G401 (cell line): ENCODE measurements around the gene CARD8. TPM values are rescaled to one million over a fixed set of nuclear protein-coding genes. Genes with fewer than 3 reads are reported as not detected.
A peak's percentile ranks its signal among the peaks of the same experiment; 100 is the strongest.
"Not testable (repeated sequence)": the region's sequence is repeated elsewhere in the genome, so short reads cannot be mapped to it uniquely, and the experiment has no call there.

Source experiments
- DNase-seq: peaks from one replicate; pipeline ENCODE4 v3.0.0-alpha.2; 2015; ENCODE audit warnings: low spot score
- in situ Hi-C: cut with HindIII; loops from 2 replicates; pipeline ENCODE4 v1.10.0; 2016; ENCODE audit warnings: low sequenced_read_pairs, mixed read lengths
- total RNA-seq: library from RNA; depleted of rRNA; stranded (reverse); fragments of >200 nt; shearing (Covaris generic); gene quantifications from 2 replicates; pipeline ENCODE4 v1.2.3, GENCODE V29; 2014; rRNA removed

Gene CARD8, protein sequence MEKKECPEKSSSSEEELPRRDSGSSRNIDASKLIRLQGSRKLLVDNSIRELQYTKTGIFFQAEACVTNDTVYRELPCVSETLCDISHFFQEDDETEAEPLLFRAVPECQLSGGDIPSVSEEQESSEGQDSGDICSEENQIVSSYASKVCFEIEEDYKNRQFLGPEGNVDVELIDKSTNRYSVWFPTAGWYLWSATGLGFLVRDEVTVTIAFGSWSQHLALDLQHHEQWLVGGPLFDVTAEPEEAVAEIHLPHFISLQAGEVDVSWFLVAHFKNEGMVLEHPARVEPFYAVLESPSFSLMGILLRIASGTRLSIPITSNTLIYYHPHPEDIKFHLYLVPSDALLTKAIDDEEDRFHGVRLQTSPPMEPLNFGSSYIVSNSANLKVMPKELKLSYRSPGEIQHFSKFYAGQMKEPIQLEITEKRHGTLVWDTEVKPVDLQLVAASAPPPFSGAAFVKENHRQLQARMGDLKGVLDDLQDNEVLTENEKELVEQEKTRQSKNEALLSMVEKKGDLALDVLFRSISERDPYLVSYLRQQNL
- 25.9 and 36.0 TPM in 2 replicates for total RNA-seq

DNA sequence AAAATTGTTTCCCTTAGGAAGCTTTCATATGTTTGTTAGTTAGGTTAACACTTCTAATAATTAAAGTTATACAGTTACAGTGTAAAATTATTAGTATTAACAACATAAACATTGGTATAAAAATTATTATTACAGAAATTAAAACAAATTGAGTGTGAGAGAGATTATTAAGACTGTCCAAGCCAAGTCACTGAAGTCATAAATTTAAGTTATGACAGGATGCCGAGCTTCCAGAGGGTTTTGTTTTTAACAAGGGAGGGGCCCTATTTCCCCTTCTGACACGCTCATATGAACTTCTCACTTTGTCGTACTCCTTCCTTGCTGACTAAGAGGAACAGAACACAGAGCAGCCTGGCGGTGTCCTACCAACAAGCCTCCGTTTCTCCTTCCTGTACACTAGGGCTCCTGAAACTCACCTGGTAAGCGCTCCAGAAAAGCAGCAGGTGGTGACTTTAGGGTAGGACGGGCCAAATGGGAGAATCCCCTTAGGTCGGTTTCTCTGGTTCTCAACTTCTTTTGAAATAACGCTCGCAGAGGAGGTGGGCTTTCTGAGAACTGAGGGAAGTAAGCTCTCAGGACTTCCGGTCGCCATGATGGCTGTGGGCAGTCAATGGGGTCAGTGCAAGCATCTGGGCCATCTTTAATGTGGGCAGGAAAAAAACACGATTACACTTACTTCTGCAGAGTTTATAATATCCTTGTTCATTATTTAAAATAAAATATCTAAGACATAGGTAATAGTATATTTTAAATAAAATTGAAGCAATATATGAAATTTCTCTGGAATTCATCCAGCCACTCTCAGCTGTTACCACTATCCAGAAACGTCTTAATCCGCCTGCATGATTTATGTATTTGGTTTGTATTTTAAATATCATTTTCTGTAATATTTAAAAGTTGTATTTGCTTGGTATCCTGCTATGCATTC, at the start of gene CARD8:
TSS of gene CARD8 (minus strand) at position 537 of the 928 bp plus-strand sequence. CDS start 14,892 bp downstream, outside the sequence.
- in situ Hi-C loops = no loop called here

DNA sequence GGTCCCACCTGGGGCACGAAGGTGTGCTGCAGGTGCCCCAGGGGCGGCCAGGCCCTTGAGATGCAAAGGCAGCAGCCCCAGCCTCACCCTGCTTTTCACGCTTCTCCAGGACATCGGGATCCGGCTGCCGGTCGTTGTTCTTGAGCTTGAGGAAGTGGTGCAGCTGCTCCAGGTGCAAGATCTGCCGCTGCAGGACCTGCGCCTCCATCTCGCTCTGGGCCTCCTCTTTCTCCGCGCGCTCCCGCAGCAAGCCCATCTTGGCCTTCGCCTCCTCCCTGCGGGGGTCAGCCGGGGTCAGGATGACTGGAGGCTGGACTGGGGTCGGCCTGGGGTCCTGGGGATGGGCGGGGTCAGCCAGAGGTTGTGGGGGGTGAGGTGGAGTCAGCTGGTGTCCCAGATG, 48.2 kb upstream of the CARD8 start:
- in situ Hi-C loops = no loop called here

More for the DNA sequence above, at the start of gene CARD8:
- peak; percentile 94 for DNase-seq

DNA sequence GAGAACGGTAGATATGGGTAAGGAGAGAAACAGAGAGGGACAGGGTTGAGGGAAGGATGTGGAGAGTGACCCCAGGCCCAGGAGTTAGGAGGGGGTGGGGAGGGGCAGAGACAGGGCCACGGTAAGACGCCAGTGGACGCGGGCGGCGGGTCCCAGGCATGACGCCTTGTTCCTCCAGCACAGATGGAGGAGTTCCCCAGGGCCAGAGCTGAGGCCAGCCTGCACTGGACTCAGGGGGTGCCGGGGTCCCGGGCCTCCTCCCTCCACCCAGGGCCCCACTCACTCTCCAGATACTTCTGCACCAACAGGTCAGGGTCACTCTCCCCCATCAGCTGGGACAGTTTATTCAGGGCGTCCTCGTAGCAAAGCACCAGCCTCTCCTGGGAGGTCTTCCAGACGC, 47.7 kb upstream of the CARD8 start:
- no peak for DNase-seq
- in situ Hi-C loops = no loop called here

More for the DNA sequence above, 48.2 kb upstream of the CARD8 start:
- no peak for DNase-seq

DNA sequence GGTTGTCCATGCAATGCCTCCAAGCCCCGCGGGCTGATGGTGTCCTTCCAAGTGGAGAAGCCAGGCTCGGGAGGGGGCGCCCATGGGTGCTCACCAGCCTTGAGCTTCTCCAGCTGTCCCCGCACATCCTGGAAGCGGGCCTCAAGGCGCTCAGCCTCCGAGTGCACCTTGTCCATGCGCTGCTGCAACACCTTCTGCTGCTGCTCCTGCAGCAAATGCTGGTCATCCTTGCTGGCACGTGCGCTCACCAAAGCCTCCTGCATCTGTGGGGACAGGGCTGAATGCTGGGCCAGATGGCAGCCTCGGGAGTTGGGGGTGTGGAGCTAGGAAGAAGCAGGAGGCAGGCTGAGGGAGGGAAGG, 46.9 kb upstream of the CARD8 start:
- in situ Hi-C loops = no loop called here
- DNase-seq = no peak

DNA sequence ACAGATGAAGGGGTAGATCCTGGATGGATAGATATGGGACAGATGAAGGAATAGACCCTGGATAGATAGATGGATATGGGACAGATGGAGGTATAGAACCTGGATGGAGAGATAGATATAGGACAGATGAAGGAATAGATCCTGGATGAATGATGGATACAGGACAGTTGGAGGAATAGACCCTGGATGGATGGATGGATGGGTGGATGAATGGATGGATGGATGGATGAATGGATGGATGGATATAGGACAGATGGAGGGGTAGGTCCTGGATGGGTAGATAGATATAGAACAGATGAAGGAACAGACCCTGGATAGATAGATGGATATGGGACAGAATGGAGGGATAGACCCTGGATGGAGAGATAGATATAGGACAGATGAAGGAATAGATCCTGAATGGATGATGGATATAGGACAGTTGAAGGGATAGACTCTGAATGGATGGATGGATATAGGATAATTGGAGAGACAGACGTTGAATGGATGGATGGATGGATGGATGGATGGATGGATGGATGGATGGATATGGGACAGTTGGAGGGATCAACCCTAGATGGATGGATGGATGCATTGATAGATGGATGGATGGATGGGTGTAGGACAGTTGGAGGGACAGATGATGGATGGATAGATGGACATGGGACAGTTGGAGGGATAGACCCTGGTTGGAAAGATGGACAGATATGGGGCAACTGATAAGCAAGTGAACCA, 46.3 kb upstream of the CARD8 start:
- in situ Hi-C loops = no loop called here
- no peak for DNase-seq

DNA sequence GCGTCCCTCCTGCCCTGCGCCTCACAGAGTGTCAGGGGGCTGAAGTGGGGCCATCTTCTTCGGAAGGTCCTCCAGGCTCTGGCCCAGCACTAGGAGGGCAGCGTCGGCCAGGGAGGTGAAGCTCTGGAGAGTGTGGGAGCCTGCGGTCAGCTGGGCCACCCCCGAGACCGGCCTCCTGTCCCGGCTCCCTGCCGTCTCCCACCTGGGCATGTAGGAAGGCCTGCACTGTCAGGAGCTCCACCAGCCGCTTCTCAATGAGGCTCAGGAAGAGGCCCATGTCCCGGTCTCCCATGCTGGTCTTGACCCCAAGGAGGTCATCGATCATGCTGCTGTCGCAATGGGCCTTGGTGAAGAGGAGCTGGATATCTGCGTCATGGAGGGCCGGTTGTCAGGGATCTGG, 42.3 kb upstream of the CARD8 start:
- in situ Hi-C loops = no loop called here
- DNase-seq = no peak

DNA sequence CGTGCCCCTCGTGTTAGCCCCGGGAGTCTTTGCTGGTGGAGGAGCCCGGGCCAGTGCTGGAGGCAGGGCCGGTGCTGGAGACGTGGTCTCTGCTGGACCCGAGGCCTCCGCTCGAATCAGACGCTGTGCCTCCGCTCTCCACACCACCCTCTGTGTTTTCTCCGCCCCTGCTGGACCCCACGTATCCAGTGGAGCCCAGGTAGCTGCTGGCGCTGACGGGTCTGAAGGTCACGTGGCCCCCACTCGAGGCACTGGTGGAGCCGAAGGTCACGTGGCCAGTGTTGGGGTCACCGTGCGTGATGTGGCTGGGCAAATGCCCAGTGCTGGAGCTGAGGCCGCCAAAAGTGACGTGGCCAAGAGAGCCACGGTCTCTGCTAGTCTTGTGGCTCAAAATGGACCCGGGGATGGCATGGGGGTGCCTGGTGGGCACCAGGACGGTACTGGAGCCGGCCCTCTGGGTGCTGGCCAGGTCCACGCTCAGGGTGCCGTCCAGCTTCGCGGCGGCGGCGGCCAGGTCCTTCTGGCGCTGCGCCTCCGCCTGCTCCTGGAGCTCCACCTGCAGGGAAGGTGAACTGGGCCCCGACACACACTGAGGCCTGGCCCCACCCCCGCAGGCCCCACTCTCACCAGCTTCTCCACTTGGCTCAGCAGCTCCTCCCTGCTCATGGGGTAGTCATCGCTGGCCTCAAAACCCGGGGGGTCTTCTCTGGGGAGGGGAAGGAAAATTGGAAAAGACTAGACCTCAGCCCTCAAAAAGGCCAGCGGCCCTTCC, 41.4 kb upstream of the CARD8 start:
- in situ Hi-C loops = no loop called here
- no peak for DNase-seq

DNA sequence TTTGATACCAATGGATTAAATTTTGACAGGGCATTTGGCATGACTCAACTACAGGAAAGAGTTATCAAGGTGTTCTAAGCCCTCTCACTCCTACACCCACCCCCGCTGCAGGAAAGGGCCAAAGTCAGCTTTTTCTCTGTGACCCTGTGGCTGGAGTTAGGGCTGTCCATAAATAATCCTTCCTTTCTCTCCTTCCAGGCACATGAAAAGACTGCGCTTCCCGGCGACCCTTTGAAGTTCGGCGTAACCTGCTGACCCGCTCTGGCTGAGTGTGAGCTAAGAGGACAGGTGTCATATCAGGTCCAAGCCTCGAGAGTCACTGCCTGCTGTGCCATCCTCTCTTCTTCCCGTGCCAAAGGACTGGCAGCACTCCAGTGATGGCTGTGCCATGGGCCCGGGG, 39.7 kb upstream of the CARD8 start:
- in situ Hi-C loops = no loop called here
- no peak for DNase-seq

DNA sequence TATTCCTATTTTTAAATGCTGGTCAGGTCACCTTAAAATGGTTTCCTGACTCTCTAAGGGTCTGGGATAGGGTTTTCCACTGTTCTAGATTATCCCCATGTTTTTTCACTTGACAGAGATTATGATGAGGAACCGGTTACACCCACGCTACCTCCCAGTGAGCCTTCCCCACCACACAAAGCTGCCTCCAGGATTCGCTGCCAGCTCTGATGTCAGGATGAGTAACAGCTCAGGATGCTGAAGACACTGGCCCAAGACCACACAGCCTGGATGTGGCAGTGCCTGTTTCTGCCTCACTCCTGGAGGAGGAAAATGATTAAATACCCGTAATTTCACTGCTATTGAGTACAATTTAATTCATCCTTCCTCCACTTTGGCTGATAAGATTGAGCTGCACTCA, 37.1 kb upstream of the CARD8 start:
- no peak for DNase-seq
- in situ Hi-C loops = no loop called here

DNA sequence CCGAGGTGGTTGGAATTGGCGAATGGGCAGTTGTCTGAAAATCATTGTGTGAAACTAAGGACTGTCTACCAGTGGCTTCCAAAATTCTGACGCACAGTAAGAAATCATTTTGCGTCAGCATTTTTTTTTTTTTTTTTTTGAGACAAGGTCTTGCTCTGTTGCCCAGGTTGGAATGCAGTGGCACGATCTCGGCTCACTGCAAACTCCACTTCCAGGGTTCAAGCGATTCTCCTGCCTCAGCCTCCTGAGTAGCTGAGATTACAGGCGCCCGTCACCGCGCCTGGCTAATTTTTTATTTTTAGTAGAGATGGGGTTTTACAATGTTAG, 35.7 kb upstream of the CARD8 start:
- DNase-seq, in situ Hi-C loops: not testable (repeated sequence)

DNA sequence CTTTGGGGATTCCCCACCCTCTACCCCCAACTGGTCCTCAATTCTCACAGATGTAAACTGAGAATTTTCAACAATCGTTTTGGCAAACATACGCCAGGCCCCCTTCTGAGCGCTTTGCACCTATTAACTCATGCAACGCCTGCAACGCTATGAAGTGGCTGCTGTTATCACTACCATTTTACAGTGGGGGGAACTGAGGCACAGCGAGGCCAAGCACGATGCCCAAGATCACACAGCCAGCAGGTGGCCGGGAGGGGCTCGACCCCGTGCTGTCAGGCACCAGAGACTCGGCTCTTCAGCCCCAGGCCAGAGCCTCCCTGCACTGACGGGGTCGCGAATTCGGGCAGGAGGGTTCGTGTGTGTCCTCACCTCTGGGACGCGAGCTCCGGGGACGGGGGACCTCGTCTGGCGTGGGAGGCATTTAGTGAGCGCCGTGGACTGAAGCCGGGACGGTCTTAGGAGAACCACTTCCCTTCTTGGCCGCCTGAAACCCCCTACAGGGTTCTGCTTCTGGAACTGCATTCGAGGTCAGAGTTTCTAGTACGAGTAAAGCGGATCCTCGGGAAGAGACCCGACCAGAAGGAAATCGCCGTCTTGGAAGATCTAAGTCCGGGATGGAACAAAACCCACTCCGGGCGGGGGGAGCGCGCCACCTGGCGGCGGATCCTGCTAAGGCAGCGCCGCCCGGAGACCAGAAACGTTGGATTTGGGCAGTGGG, 35.2 kb upstream of the CARD8 start:
- in situ Hi-C loops = no loop called here
- peak; percentile 74 for DNase-seq

DNA sequence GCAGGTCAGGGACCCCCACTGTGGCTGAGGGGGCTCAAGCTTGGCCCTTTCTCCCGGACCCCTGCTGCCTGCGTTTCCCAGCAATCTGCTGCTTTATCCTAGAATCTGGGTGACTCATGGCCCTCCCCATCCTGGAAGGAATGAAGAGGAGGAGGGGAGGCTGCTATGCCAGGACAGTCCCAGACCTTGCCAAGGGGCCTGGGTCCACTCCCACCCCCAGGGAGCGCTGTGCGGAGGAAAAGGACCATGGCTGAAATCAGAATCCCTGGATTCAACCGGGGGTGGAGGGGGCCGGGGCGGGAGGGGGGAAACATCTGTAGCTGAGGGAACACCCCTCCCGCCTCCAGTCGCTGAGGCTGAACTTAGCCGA, 34.7 kb upstream of the CARD8 start:
- DNase-seq = peak; percentile 14
- in situ Hi-C loops = no loop called here

DNA sequence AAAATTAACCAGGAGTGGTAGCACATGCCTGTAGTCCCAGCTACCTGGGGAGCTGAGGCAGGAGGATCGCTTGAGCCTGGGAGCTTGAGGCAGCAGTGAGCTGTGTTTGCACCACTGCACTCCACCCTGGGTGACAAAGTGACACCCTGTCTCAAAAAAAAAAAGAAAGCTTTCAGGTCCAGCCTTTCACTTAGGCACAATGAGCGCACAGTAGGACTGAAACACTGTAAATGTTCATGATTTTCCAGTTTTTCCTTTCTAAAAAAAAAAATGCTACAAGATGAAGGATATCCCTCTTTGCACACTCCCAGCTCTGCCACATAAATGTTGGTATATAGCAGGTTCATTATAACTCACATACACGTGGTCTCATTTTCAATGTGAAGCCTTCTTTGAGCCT, 32.0 kb upstream of the CARD8 start:
- in situ Hi-C loops = no loop called here
- no peak for DNase-seq

DNA sequence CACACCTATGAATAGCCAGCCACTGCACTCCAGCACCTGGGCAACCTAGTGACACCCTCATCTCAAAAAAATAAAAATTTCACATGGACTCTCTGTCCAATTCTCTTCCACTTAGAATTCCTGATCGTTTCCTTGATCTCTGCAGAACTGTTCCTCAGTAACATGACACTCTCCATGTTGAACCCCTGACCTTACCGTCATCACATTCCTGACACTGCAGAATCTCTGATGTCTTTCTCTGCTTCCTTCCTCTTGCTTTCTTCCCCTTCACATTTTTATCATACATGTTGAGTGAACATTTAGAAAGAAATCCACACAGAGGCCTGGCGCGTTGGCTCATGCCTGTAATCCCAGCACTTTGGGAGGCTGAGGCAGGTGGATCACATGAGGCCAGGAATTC, 29.2 kb upstream of the CARD8 start:
- in situ Hi-C loops = no loop called here
- no peak for DNase-seq

DNA sequence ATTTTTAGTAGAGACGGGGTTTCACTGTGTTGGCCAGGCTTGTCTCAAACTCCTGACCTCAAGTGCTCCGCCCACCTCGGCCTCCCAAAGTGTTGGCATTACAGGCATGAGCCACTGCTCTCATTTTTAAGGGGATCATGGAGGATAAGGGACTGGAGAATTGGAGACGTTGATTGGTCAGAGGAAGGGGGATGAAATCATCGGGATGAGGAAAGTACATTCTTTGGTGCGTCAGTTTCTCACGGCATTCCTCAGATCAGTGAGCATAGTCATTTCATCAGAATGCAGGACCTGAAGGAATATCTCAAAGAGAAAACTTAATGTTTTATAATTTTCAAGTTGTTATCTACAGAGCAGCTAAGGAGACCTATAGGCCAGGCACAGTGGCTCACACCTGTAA, 28.2 kb upstream of the CARD8 start:
- in situ Hi-C loops = no loop called here

DNA sequence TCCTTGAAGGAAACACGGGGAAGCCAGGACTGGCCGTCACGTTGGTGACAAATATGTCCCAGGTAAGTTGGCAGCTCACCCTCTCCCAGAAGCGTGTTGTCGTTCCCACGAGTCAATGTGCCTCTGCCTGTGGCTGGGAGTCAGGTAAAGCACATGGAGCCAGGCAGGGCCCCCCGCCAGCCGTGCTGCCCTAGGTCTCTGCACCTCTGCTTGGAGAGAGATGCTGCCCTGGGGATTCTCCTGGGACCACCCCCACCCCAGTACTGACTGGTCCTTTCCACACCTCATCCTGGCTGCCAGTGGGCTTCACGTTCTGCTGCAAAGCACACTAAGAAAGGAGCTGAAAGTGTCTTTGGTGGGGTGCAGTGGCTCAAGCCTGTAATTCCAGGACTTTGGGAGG, 24.0 kb upstream of the CARD8 start:
- no peak for DNase-seq
- in situ Hi-C loops = no loop called here

More for the DNA sequence above, 28.2 kb upstream of the CARD8 start:
- no peak for DNase-seq

DNA sequence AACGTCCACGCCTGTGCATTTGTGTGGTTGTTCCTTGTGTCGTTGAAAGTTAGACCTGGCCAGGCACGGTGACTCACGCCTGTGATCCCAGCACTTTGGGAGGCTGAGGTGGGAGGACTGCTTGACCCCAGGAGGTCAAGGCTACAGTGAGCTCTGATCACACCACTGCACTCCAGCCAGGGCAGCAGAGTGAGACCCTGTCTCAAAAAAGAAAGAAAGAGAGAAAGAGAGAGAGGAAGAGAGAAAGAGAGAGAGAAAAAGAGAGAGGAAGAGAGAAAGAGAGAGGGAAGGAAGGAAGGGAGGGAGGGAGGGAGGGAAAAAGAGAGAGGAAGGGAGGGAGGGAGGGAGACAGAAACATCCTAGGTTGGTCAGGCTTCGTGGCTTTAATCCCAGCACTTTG, 19.2 kb upstream of the CARD8 start:
- no peak for DNase-seq
- in situ Hi-C loops = no loop called here

DNA sequence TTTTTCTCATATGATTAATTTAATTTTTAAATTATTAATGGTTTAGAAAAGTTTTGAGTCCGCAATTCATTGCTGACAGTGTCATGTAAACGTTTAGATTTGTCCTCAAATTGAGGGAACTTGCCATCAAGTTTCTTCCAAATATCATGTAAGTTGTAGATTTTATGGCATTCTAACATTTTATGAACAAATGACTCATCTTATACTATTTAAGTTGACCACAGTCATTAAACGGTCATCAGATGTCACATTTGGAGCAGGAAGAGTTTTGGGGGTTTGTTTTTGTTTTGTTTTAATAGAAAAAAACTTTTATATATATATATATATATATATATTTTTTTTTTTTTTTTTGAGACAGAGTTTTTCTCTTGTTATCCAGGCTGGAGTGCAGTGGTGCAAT, 18.5 kb upstream of the CARD8 start:
- in situ Hi-C loops = no loop called here
- no peak for DNase-seq
